ENCODE measurements around the gene TFF2.

TFF2 gene

DNA sequence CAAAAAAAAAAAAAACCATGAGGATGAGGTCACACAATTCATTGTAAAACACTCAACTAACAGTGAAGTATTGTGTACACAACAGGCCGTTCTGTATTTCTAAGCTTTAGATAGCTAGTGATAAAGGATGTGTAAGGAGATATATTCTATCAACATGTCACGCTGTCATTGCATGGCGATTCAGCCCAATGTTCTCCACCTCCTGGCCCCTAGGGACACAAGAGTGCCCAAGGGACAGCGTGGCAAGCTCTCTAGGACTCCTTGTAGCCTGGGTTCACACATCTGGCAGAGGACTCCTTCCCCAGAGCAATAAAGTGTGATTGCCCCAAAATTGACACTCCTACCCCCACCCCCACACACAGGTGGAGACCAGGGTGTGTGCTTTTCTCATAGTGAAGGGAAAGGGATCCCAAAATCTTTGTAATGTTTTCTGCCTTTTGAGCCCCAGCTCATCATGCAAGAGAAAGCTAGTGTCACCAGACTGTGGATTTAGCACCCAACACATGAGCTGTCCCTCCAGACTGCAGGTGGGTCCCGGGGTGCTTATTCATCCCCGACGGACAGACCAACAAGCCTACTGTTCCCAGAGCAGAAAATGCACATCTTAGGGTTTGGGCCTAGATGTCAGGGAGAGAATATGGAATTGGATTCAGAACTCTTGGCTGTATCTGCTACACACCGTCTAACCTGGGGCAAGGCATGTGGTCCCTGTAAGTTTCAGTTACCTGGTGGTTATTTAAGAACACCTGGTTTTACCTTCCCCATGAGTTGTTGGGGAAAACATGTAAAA is 33.6 kb upstream of the TFF2 start:
- no peak for DNase-seq (ENCODE audit: extremely low read depth in 1 of 2, low read depth in 1 of 2)

DNA sequence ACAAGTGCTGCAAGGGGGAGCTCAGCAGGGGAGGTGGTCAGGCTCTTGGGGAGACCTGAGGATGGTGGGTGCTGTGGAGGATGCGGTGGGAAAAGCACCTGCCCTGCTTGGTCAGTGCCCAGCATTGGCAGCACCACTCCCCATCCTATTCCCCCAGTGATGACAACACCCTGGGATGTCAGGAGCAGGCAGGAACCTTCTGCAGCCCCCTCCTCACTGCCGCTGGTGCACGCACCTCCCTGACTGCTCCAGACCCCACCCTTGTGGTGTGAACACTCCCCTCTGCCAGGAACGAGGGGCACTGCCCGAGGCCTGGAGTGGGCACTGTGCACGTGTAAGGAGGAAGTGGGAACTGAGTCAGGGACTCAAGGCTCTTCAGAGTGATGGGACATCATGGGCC is 32.5 kb upstream of the TFF2 start:
- no peak for DNase-seq (ENCODE audit: extremely low read depth in 1 of 2, low read depth in 1 of 2)

DNA sequence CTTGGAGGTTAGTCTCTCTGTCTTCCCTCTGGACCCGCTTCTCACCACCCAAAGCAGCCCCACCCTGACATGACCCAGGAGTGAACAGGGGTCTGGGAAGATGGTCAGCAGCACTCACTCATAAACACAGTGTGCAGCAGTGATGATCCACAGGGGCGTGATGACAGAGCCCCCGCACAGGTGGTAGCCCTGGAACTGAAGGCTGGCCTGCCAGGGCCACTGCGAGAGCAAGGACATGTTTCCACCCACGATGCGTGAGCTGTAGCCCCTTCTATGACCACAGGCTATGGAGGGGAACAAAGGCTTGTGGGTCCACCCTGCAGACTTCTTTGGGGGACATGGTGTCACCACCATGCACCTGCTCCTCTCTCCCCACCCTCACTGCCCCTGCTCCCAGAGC is 32.1 kb upstream of the TFF2 start:
- no peak for DNase-seq (ENCODE audit: extremely low read depth in 1 of 2, low read depth in 1 of 2)

DNA sequence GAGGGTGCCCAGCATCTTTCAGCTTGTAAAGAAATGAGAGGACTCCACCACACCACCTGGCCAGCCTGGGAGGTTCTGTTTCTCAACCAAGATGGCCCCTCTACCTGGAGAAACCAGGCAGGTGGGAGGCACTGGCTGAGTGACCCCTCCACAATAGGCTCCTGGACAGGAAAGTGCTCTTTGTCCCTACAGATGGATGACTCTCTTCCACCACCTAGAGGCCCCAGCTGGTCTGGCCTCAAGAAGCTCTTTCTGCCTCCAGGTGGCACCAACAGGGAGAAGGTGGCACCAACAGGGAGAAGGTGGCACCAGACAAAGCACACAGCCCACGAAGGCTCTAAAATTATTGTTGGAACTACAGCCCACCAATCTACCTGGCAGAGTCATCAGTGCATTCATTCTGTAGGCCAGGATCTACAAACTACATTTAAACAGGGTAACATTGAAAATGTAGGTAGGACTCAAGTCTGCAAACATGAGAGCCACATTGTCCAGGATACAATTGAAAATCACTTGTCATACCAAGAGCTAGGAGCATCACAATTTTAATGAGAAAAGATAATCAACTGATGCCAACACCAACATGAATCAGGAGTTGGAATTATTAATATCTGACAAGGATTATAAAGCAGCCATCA is 30.7 kb upstream of the TFF2 start:
- DNase-seq (ENCODE audit: extremely low read depth in 1 of 2, low read depth in 1 of 2) = no peak

DNA sequence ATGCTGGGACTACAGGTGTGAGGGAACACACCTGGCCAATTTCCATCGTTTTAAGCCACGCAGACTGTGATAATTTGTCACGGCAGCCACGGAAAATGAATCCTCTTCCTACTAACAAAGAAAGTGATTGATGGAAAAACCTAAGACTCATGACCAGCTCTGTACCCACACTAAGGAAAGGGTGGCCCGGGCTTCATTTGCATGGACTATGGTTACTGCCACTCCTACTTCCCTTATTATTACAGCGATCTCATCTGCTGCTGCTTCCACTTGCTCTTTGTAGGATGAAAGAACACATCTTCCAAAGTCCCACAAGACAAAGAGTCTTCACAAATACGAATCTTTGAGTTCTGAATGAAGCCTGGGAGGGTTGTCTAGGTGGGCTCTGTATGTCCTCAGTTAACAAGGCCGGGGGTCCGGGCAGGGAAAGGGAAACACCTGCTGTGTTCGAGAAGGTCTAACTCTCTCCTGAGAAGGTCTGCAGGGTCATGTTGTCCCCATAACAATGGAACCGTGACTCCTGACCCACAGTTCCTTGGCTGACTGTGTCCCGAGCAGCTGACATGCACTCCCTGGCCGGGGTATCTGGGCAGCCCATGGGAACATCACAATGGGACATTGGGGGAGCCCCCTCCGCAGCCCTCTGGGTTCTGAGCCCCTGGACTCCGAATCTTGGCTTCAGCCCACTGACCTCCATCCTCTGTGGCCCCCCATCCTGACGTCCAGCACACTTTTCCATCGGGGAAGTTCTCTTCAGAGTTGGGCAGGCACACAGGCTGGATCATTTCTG is 28.8 kb upstream of the TFF2 start:
- no peak for DNase-seq (ENCODE audit: extremely low read depth in 1 of 2, low read depth in 1 of 2)

DNA sequence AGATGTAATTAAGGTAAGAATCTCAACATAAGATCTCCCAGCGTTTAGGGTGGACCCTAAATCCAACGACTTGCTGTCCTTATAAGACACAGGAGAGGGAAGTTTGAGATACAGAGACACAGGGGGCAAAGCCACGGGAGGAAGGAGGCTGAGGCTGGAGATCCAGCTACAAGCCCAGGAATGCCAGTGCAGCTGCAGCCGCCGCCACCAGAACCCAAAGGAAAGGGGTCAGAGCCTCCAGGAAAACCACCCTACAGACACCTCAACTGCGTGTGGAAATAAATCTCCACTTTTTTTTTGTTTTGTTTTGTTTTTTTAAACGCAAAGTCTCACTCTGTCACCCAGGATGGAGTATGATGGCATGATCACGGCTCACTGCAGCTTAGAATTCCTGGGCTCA is 27.6 kb upstream of the TFF2 start:
- no peak for DNase-seq (ENCODE audit: extremely low read depth in 1 of 2, low read depth in 1 of 2)

DNA sequence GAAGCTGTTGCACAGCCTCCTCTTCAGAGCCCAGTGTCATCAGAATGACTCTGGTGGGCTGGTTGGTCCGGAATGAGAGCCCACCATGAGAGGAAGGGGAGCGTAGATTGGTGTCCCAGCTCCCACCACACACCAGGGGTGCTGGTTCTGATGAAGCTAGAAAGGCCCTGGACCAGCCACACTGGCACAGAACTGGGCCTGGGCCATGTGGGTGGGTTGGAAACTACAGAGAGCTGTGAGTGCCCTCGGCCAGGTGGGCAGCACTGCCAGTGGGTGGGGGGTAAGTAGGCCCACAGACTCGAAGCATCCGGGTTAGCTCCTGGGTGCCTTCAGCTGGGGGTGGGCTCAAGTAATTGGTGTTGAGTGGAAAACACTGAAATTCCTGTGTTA is 27.2 kb upstream of the TFF2 start:
- no peak for DNase-seq (ENCODE audit: extremely low read depth in 1 of 2, low read depth in 1 of 2)

DNA sequence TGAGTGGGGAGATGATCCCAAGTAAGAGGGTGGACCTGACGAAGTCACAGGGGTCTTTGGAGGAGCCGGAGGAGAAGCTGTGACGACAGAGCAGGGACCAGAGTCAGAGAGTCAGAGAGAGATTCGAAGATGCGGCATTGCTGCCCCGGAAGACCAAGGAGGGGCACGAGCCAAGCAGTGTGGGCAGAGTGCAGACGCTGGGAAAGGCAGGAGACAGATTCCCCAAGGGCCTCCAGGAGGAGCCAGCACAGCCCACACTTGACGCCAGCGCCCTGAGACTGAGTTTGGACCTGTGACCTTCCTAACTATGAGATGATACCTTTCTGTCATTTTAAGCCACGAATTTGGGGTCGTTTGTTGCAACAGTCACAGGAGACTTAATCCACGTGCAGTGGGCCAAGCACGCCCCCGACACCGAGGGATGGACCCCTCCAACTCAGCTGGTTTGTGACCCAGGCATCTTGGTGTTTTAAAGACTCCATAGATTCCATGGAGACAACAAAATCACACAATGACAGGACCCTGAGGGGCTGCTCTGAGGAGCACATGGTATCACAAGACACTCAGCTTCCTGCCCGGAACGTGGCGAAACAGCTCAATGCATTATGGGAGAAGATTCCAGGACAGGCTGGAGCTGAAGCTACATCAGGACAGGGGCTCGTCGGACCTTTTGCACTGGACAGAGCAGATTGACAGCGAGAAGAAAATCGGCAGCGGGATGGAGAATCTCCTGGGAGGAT is 26.6 kb upstream of the TFF2 start:
- no peak for DNase-seq (ENCODE audit: extremely low read depth in 1 of 2, low read depth in 1 of 2)

DNA sequence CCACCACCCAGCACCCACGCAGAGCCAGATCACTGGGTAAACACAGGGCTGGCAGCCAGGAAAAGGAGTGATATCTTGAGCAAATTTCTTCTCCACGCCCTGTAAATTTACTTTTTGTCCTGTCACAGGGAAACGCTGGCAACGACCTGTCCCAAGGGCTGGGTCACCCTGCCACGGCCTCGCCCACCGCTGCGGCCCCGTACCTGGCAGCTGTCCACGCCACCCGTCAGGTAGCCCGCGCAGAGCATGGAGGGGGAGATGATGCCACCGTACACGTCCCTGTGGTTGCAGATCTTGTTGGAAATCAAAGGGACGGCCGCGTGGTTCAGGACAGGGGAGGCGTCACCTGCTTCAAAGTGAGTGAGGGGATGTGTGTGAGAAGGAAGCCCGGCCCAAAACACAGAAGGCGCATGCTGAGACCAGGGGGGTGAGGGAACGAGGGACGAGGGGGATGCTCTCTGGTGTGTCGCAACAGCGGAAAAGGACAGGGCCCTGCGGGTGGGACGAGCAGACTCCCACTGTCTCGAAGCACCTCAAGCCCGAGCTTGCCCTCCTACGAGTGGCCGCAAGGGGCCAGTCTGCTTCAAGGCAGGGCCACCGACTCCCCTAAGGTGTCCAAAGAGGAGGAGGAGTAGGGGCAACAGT is 25.7 kb upstream of the TFF2 start:
- no peak for DNase-seq (ENCODE audit: extremely low read depth in 1 of 2, low read depth in 1 of 2)

DNA sequence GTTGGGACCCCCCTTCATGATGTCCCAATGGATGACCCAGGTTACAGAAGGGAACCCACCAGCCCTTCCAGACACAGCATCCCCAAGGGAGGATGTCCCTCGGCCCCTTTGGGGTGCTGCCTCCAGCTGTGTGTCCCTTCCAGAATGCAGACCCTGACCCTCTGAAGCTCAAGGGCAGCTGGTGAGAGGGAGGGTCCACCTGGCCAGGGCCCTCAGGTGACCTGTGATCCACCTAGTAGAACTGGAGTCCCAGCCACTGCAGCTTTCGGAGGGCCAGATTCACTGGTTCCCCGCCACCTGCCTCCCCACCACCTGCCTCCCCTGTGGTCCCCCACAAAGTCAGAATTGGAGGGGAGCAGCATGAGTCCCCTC is 25.2 kb upstream of the TFF2 start:
- DNase-seq (ENCODE audit: extremely low read depth in 1 of 2, low read depth in 1 of 2) = no peak

DNA sequence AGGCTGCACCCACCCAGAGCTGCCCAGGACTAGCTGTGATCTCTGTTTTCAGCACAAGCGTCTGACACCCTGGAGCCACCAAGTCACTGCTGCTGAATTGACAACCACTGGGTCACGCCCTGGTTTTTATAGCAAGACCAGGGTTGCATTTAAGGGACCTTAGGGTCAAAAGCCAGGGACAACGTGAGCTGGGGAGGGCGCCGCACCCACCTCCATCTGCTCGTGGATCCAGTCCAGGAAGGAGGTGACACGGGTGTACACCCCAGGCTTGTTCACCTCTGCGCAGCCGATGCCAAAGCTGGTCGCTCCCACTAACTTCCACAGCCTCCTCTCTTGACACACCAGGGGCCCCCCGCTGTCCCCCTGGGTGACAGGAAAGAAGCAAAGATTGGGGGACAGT is 24.7 kb upstream of the TFF2 start:
- DNase-seq (ENCODE audit: extremely low read depth in 1 of 2, low read depth in 1 of 2) = no peak

DNA sequence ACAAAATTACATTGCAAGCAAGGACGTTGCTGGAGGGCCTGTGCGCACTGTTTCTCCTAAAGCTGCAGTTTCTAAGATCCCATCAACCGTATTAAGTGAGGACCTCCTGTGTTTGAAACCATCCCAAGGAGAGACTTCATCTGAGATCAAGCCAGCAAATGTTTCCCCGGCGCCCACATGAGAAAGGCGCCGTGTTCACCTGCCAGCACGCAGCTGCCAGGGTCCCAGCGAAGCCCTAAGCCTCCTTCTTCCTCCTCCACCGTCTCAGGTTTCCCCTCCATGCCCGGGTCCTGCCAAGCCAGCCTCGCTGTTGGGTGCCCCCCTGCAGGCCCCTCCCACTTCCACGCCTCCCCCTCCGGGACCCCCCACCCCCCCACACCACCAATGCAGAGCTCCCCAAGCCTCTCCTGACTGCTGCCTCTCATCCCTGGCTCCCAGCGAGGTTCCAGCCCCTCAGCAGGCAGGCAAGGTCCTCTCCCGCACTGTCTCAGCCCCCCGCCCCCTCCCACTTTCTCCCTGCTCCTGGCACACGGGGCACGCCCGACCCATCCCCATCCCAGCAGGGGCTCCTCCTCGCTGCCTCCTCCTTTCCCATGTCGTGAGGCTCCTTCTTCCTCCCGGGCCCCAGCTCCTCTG is 24.2 kb upstream of the TFF2 start:
- no peak for DNase-seq (ENCODE audit: extremely low read depth in 1 of 2, low read depth in 1 of 2)

DNA sequence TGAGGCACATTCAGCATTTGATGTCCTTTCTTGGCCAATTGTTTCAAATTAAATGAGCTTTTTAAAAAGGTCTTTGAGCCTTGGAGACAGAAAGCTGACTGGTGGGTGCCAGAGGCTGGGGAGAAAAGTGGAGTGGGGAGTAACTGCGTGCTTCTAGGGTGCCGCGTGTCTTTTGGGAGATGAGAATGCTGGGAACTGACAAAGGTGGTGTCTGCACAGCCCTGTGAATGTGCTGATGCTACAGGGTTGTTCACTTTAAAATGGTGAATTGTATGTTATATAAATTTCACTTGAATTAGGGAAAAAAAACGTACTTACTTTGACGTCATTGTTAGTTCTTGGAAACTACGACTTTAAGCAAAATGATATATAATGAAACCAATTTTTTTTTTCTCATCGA is 23.7 kb upstream of the TFF2 start:
- DNase-seq (ENCODE audit: extremely low read depth in 1 of 2, low read depth in 1 of 2) = no peak

DNA sequence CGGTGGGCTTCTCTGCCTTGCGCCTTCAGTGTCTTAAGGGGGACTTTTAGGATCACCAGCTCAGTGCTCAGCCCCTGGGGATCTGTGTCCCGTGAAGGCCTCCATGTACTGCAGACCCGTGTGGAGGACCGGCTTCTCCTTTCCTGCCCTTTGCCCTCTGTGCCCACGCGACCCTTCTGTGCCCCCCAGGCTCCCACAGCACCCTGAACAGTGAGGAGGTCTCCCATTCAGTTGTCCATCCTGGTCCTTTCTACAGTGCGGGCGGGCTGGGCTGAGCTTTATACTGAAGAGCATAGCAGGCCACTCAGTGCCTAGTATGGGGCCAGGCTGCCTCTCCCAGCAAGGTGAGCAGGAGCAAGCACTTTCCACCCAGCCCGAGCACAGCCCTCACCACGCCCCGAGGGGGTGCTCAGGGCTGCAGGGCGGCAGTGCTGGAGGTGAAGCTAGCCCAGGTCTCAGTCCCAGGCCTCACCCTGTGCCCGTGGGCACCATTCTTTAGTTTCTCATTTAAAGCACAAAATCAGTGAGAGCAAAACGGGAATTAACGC is 23.2 kb upstream of the TFF2 start:
- DNase-seq (ENCODE audit: extremely low read depth in 1 of 2, low read depth in 1 of 2) = no peak

DNA sequence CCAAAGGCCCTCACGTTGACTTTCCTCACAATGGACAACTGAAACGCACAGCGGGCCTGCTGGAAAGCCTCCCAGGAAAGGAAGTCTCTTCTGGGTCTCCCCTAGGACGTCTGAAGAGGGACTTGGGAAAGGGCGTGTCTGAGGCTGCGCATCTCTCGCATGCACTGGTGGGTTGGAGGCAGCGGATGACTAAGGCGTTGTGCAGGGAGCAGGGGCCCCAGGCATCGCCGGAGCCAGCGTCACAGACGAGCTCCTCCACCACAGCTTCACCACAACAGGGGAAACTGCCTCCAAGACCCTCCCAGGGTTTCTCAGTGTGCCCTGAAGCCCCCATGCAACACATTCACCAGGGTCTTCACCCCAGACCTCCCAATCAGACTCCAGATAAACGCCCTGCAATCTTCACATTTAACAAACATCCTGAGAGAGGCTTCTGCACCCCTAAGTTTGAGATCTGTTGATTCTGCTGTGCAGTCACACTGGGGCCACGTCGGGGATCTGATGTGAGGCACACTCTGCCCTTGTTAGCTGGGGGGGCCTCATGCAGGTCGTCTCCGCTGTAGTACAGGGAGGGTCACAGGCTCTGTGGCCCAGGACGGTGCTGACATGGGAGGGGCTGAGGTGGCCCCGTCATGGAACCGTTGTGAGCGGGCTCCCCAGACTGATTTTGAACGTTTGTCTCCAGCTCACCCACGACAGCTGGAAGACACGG is 22.6 kb upstream of the TFF2 start:
- no peak for DNase-seq (ENCODE audit: extremely low read depth in 1 of 2, low read depth in 1 of 2)

DNA sequence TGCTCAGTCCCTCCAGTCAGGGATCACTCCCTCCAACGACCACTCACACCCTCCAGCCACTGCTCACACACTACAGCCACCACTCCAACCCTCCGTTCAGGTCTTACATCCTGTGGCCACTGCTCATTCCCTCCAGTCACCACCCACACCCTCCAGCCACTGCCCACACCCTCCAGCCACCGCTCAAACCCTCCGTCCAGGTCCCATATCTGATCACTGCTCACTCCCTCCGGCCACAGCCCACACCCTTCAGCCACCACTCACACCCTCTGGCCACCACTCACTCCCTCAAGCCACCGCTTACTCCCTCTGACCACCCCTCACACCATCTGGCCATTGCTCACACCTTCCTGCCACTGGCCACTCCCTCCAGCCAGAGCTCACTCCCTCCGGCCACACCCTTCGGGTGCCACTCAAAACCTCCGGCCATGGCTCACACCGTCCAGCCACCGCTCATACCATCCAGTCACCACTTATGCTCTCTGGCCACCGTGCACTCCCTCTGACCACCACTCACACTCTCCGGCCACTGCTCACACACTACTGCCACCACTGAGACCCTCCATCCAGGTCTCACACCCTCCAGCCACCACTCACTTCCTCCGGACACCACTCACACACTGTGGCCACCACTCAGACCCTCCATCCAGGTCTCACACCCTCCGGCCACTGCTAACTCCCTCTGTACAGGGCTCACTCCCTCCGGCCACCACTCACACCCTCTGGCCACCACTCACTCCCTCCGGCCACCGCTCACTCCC is 20.3 kb upstream of the TFF2 start:
- DNase-seq (ENCODE audit: extremely low read depth in 1 of 2, low read depth in 1 of 2) = no peak

DNA sequence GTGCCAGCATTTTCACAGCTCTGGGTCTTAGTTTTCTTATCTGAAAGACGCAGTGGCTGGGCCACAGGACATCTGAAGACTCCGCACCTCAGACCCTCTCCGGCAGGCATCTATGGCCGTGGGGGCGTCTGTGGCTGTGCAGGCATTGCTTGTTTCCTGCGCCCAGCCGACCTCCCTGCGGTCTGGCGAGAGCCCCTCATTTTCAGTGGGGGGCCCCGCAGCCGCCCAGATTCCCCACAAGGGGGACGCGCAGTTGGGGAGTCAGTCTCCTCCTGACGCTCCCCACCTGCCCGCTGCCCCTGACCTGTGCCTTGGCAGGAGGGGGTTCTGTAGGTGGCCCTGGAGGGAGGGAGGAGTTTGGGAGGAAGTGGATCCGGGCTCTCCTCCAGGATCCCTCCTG is 19.0 kb upstream of the TFF2 start:
- DNase-seq (ENCODE audit: extremely low read depth in 1 of 2, low read depth in 1 of 2) = no peak

DNA sequence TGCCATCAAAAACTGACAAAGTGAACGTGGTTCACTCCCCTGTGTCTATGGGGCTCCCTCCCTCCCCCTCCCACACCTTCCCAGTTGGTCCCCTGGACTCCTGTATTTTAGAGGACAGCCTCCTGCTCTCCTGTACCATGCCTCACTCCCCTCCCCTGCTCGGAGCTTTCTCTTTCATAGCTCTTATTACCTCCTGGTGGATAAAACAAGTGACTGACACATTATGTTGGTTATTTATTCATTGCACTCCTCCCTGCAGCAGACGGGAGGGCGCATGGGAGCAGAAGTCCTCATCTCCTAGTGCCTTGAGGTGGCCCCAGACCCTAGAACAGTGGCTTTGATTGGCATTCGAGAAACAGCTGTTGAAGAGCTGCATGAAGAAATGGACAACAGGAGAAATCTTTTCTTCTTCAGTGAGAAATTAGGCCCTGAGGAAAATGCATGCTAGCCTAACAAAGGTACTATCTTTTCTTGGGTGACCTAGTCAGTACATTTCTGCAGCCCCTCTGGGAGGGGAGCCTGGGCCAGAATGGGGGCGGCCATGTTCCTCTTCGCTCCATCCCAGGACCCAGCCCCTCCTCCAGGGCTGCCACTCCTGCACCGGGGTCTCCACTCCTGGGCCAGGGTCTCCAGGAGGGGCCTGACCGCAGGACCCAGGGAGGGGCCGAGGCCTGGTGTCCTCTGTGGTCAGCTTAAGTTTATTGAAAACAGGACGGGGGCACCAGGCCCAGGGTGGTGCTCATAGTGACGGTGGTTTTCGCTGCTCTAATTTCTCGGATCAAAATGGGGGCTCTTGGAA is 16.8 kb upstream of the TFF2 start:
- DNase-seq (ENCODE audit: extremely low read depth in 1 of 2, low read depth in 1 of 2) = no peak
